ENCODE data around the gene GGTLC3. TPM values are rescaled to one million over a fixed set of nuclear protein-coding genes. Genes with fewer than 3 reads are reported as not detected.

GGTLC3 gene
- total RNA-seq, 2 experiments from 2014 or later = not detected

Other genes with a start within 250 kb of the GGTLC3 start
- gene TMEM191B, start 9.6 kb upstream of the GGTLC3 start, total RNA-seq = 1 to 10 TPM in 1 of 2 experiments, not detected in 1; 1.8 TPM
- gene RIMBP3, start 93.8 kb upstream of the GGTLC3 start, total RNA-seq = under 1 TPM; 0.75 to 0.90 TPM

Data from activated CD4-positive, alpha-beta memory T cell treated with anti-CD3 and anti-CD28 coated beads for 36 hours (primary cell).